Peyer's patch (tissue), 4 donors: ENCODE measurements around the gene KRT17. TPM values are rescaled to one million over a fixed set of nuclear protein-coding genes. Genes with fewer than 3 reads are reported as not detected.
A peak's percentile ranks its signal among the peaks of the same experiment; 100 is the strongest.
"Not testable (repeated sequence)": the region's sequence is repeated elsewhere in the genome, so short reads cannot be mapped to it uniquely, and the experiment has no call there.

Experiments
- DNase-seq, 3 donors: peaks; one replicate each; pipeline ENCODE4 v3.0.0-alpha.2; 2017 to 2019
- H3K27ac ChIP-seq, 4 donors: fragments of 200-600 bp; sonication (generic); one replicate each; pipeline ENCODE4 v1.5.1; 2016 to 2019
- H3K27me3 ChIP-seq, 2 donors: fragments of 200-600 bp; sonication (generic); one replicate each; pipeline ENCODE4 v1.5.1; 2019
- H3K36me3 ChIP-seq, 3 donors: fragments of 200-600 bp; sonication (generic); one replicate each; pipeline ENCODE4 v1.5.1; 2016 to 2019
- H3K4me1 ChIP-seq, 4 donors: fragments of 200-600 bp; sonication (generic); one replicate each; pipeline ENCODE4 v1.5.1; 2016 to 2019
- H3K4me3 ChIP-seq, 4 donors: fragments of 200-600 bp; sonication (generic); 1 replicate in 3 of 4; 2 replicates in 1 of 4; pipeline ENCODE4 v1.5.1; 2016 to 2019; ENCODE audit warnings: mild to moderate bottlenecking in 1 of 4
- H3K9me3 ChIP-seq, 4 donors: fragments of 200-600 bp; sonication (generic); one replicate each; pipeline ENCODE4 v1.5.1; 2016 to 2019; ENCODE audit warnings: mild to moderate bottlenecking in 1 of 4
- CTCF ChIP-seq, 6 experiments: fragments of 450-650 bp in 4 of 6; fragments of 200-600 bp in 2 of 6; sonication (generic) in 1 of 6; IDR thresholded peaks; one replicate each; pipeline ENCODE4 v1.5.1; 2017 to 2019; ENCODE audit warnings: antibody characterized with exemption in 6 of 6, mild to moderate bottlenecking in 3 of 6, moderate library complexity in 1 of 6
- POLR2A ChIP-seq, 2 donors: fragments of 450-650 bp; IDR thresholded peaks; one replicate each; pipeline ENCODE4 v1.5.1; 2017; ENCODE audit warnings: antibody characterized with exemption in 2 of 2, mild to moderate bottlenecking in 2 of 2, moderate library complexity in 2 of 2
- total RNA-seq, 4 donors: library from RNA; depleted of rRNA; stranded (reverse); fragments of >200 nt; gene quantifications; one replicate each; pipeline ENCODE4 v1.1.0, GENCODE V29; 2016

KRT17 gene
- total RNA-seq, 4 donors from 2014 or later = 2.7 TPM; not detected in 3

DNA sequence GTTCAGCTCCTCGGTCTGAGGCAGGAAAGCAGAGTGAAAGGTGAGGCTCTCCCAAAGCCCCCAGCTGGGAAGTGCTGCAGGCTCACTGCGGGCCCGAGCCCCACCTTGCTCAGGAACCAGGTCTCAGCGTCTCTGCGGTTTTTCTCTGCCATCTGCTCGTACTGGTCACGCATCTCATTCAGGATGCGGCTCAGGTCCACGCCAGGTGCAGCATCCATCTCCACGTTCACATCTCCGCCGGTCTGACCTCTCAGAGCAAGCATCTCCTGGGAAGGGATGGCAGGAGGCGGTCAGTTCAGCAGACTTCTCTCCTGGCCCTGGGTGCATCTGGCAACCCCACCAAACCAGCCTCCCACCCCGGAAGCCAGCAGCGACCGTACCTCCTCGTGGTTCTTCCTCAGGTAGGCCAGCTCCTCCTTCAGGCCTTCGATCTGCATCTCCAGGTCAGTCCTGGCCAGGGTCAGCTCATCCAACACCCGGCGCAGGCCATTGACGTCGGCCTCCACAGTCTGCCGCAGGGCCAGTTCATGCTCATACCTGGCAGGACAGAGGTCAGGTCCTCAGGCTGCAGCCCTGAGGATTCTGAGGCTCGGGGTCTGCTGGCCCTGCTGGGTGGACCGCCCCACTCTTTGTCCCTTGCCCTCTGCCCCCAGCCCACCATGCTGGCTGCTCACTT, 13.3 kb downstream of the KRT17 start:
- peaks cover 0 to 8% (median 0%) of the 10 kb centered on the region in 4 donors for H3K9me3 ChIP-seq
- H3K4me1 ChIP-seq = no peaks in the 10 kb centered on the region
- peak in 1 of 3 donors; percentile 25 for DNase-seq

GRCh38 chr17:41610061-41610517, 14.3 kb downstream of the KRT17 start:
- not testable (repeated sequence) for H3K4me1 ChIP-seq, H3K27ac ChIP-seq, H3K4me3 ChIP-seq, H3K27me3 ChIP-seq, H3K36me3 ChIP-seq, H3K9me3 ChIP-seq
- peak in 3 of 6 experiments; percentile 6 to 42 (median 34) for TF ChIP-seq CTCF (IDR thresholded peaks at IDR 0.05)
- DNase-seq = peak in 1 of 3 donors; percentile 51

More for the DNA sequence above, 13.3 kb downstream of the KRT17 start:
- no peaks in the 10 kb centered on the region for H3K36me3 ChIP-seq
- H3K27ac ChIP-seq = no peak overlapping the region
- no peaks in the 10 kb centered on the region for H3K27me3 ChIP-seq
- no peak overlapping the region for H3K4me3 ChIP-seq
- TF ChIP-seq CTCF (IDR thresholded peaks at IDR 0.05) = no peak
- no peak for TF ChIP-seq POLR2A (IDR thresholded peaks at IDR 0.05)

GRCh38 chr17:41606930-41607329, 17.4 kb downstream of the KRT17 start:
- DNase-seq, H3K9me3 ChIP-seq, H3K4me3 ChIP-seq, H3K27ac ChIP-seq, H3K36me3 ChIP-seq, H3K4me1 ChIP-seq, H3K27me3 ChIP-seq: not testable (repeated sequence)

DNA sequence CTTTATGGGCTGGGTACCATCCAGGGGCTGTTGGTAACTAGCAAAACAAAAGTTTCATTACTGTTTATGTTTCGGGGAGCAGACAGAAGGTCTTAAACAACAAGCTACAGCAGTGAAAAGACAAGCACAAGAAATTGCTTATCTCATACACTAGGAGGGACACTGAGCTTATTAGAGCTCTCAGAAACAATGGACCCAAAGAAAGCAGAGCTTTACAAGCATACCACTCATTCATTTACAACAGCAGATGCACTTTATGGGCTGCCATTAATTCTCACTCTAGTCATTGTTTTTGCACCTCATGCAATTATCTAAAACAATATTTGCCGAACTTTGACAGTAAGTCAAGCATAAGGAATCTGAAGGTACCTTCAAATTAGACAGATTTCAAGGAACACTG, 21.9 kb downstream of the KRT17 start:
- TF ChIP-seq CTCF (IDR thresholded peaks at IDR 0.05) (no peak), POLR2A (IDR thresholded peaks at IDR 0.05) (no peak)
- Histone ChIP-seq H3K27ac (no peak overlapping the region), H3K9me3 (peaks cover 0 to 8% (median 0%) of the 10 kb centered on the region in 4 donors), H3K4me1 (no peaks in the 10 kb centered on the region), H3K36me3 (no peaks in the 10 kb centered on the region), H3K4me3 (no peak overlapping the region), H3K27me3 (no peaks in the 10 kb centered on the region)
- no peak for DNase-seq

DNA sequence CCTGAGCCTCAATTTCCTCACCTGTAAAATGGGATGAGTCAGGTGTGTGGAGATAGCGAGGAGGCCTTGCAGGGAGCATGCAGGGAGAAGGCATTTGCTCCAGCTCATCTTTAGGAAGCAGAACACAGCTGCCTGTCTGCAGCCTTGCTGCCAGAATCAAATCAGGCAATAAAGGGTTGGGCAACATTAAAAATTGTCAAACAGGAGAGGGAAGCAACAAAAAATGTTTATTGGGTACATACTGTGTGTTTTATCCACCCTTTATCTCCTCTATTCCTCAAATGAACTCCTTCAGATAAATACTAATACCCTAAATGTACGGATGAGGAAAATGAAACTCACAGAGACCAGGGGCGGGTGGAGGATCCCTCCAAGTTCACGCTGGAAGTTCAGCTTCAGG, 24.1 kb downstream of the KRT17 start:
- H3K27ac ChIP-seq = no peak overlapping the region
- TF ChIP-seq POLR2A (IDR thresholded peaks at IDR 0.05) = no peak
- TF ChIP-seq CTCF (IDR thresholded peaks at IDR 0.05) = no peak
- no peaks in the 10 kb centered on the region for H3K4me1 ChIP-seq
- no peak overlapping the region for H3K4me3 ChIP-seq
- H3K27me3 ChIP-seq = no peaks in the 10 kb centered on the region
- DNase-seq = no peak
- no peaks in the 10 kb centered on the region for H3K36me3 ChIP-seq
- H3K9me3 ChIP-seq = no peaks in the 10 kb centered on the region

- no peaks in the 10 kb centered on the region for H3K4me1 ChIP-seq
- H3K27ac ChIP-seq = no peak overlapping the region
- no peak overlapping the region for H3K4me3 ChIP-seq
- H3K36me3 ChIP-seq = no peaks in the 10 kb centered on the region
- no peak for TF ChIP-seq CTCF (IDR thresholded peaks at IDR 0.05)
- TF ChIP-seq POLR2A (IDR thresholded peaks at IDR 0.05) = no peak
- DNase-seq = no peak
- no peaks in the 10 kb centered on the region for H3K27me3 ChIP-seq
- no peaks in the 10 kb centered on the region for H3K9me3 ChIP-seq
Observed at GRCh38 chr17:41599680-41600079, 24.7 kb downstream of the KRT17 start.
